ENCODE measurements around the gene NRP1. TPM values are rescaled to one million over a fixed set of nuclear protein-coding genes. Genes with fewer than 3 reads are reported as not detected.

Gene NRP1
- total RNA-seq, 2 donors from 2014 or later = 23.0 to 37.1 TPM

GRCh38 chr10:33249659-33250345, 84.7 kb downstream of the NRP1 start:
- H3K4me3 ChIP-seq = no peak overlapping the region
- TF ChIP-seq POLR2A (IDR thresholded peaks at IDR 0.05) = no peak
- no peaks in the 10 kb centered on the region for H3K36me3 ChIP-seq
- WGBS = 63% methylated on average over 7 of the region's 7 CpGs
- no peak for DNase-seq (ENCODE audit: low spot score)
- intact Hi-C loops (cut with DNase I) = no loop called here
- H3K27me3 ChIP-seq (replicated peaks; ENCODE audit: insufficient read depth) = no peaks in the 10 kb centered on the region
- H3K9me3 ChIP-seq = no peaks in the 10 kb centered on the region
- no peaks in the 10 kb centered on the region for H3K4me1 ChIP-seq (replicated peaks)
- H3K27ac ChIP-seq = no peak overlapping the region

GRCh38 chr10:33249137-33249536, 85.3 kb downstream of the NRP1 start:
- Histone ChIP-seq H3K4me3 (no peak overlapping the region), H3K36me3 (no peaks in the 10 kb centered on the region), H3K4me1 (replicated peaks) (no peaks in the 10 kb centered on the region), H3K9me3 (no peaks in the 10 kb centered on the region), H3K27me3 (replicated peaks; ENCODE audit: insufficient read depth) (no peaks in the 10 kb centered on the region), H3K27ac (no peak overlapping the region)
- 85% methylated on average over 8 of the region's 8 CpGs for WGBS
- no peak for DNase-seq (ENCODE audit: low spot score)
- intact Hi-C loops (cut with DNase I) = no loop called here
- TF ChIP-seq POLR2AphosphoS5 (IDR thresholded peaks at IDR 0.05) (no peak), CTCF (IDR thresholded peaks at IDR 0.05) (no peak), POLR2A (IDR thresholded peaks at IDR 0.05) (no peak)

GRCh38 chr10:33248638-33249037, 85.8 kb downstream of the NRP1 start:
- WGBS = 88% methylated on average over 1 of the region's 1 CpG

GRCh38 chr10:33247221-33247922, 87.1 kb downstream of the NRP1 start:
- Histone ChIP-seq H3K4me3 (no peak overlapping the region), H3K27ac (no peak overlapping the region), H3K4me1 (replicated peaks) (no peaks in the 10 kb centered on the region), H3K36me3 (no peaks in the 10 kb centered on the region), H3K9me3 (no peaks in the 10 kb centered on the region), H3K27me3 (replicated peaks; ENCODE audit: insufficient read depth) (no peaks in the 10 kb centered on the region)
- intact Hi-C loops (cut with DNase I) = no loop called here
- no peak for DNase-seq (ENCODE audit: low spot score)
- WGBS = 84% methylated on average over 11 of the region's 11 CpGs
- no peak for TF ChIP-seq POLR2AphosphoS5 (IDR thresholded peaks at IDR 0.05)
- no peak for TF ChIP-seq POLR2A (IDR thresholded peaks at IDR 0.05)
- TF ChIP-seq CTCF (IDR thresholded peaks at IDR 0.05) = no peak

More at GRCh38 chr10:33248638-33249037, 85.8 kb downstream of the NRP1 start:
- TF ChIP-seq POLR2A (IDR thresholded peaks at IDR 0.05) (no peak), CTCF (IDR thresholded peaks at IDR 0.05) (no peak), POLR2AphosphoS5 (IDR thresholded peaks at IDR 0.05) (no peak)
- no peak for DNase-seq (ENCODE audit: low spot score)
- no peaks in the 10 kb centered on the region for H3K9me3 ChIP-seq
- intact Hi-C loops (cut with DNase I) = no loop called here
- H3K27ac ChIP-seq = no peak overlapping the region
- H3K4me3 ChIP-seq = no peak overlapping the region
- H3K27me3 ChIP-seq (replicated peaks; ENCODE audit: insufficient read depth) = no peaks in the 10 kb centered on the region
- H3K4me1 ChIP-seq (replicated peaks) = no peaks in the 10 kb centered on the region
- no peaks in the 10 kb centered on the region for H3K36me3 ChIP-seq

- no peak overlapping the region for H3K27ac ChIP-seq
- no peaks in the 10 kb centered on the region for H3K4me1 ChIP-seq (replicated peaks)
- TF ChIP-seq CTCF (IDR thresholded peaks at IDR 0.05) = no peak
- intact Hi-C loops (cut with DNase I) = no loop called here
- no peak overlapping the region for H3K4me3 ChIP-seq
- WGBS = 96% methylated on average over 1 of the region's 1 CpG
- H3K27me3 ChIP-seq (replicated peaks; ENCODE audit: insufficient read depth) = no peaks in the 10 kb centered on the region
- H3K36me3 ChIP-seq = no peaks in the 10 kb centered on the region
- no peaks in the 10 kb centered on the region for H3K9me3 ChIP-seq
- no peak for DNase-seq (ENCODE audit: low spot score)
These were observed 89.1 kb downstream of the NRP1 start for GRCh38 chr10:33245343-33245742.
